HG03135 (cell line): Measurements from ENCODE around the gene MIEF2.
A peak's percentile ranks its signal among the peaks of the same experiment; 100 is the strongest.
"Not testable (repeated sequence)": the region's sequence is repeated elsewhere in the genome, so short reads cannot be mapped to it uniquely, and the experiment has no call there.

Source experiments
- ATAC-seq: cut with Tn5 transposase; IDR thresholded peaks from one replicate; pipeline ENCODE4 v1.9.1; 2021; ENCODE audit warnings: mild to moderate bottlenecking, moderate library complexity; ENCODE audit not compliant: unreplicated experiment

Gene MIEF2

GRCh38 chr17:18260332-18261145 lies at the start of gene MIEF2:
TSS of gene MIEF2 (plus strand) at chr17:18260662. CDS start at chr17:18262721, 2,059 bp downstream.
- ATAC-seq = peak; percentile 80

- no peak for ATAC-seq
Observed at GRCh38 chr17:18213666-18214270, 46.7 kb upstream of the MIEF2 start.

GRCh38 chr17:18216906-18217305 lies 43.6 kb upstream of the MIEF2 start:
- ATAC-seq = not testable (repeated sequence)

GRCh38 chr17:18217412-18218015 lies 42.9 kb upstream of the MIEF2 start:
- no peak for ATAC-seq

GRCh38 chr17:18218756-18219415 lies 41.6 kb upstream of the MIEF2 start:
- no peak for ATAC-seq

- ATAC-seq = no peak
Observed at GRCh38 chr17:18224053-18224386, 36.4 kb upstream of the MIEF2 start.

- ATAC-seq = no peak
Observed at GRCh38 chr17:18224387-18225120, 35.9 kb upstream of the MIEF2 start.

- peak; percentile 86 for ATAC-seq
Observed at GRCh38 chr17:18225121-18225641, 35.3 kb upstream of the MIEF2 start, which contains the start of gene LLGL1. TSS of gene LLGL1 (plus strand) at chr17:18225635. CDS start at chr17:18225683, 48 bp downstream.

GRCh38 chr17:18225642-18226283 lies 34.7 kb upstream of the MIEF2 start:
- peak; percentile 7 for ATAC-seq

- no peak for ATAC-seq
Observed at GRCh38 chr17:18226284-18226945, 34.0 kb upstream of the MIEF2 start.

- ATAC-seq = no peak
Observed at GRCh38 chr17:18227635-18228034, 32.8 kb upstream of the MIEF2 start.

GRCh38 chr17:18228176-18228682 lies 32.2 kb upstream of the MIEF2 start:
- no peak for ATAC-seq

GRCh38 chr17:18229254-18229653 lies 31.2 kb upstream of the MIEF2 start:
- ATAC-seq = no peak

- no peak for ATAC-seq
Observed at GRCh38 chr17:18229771-18230170, 30.7 kb upstream of the MIEF2 start.

GRCh38 chr17:18230288-18231141 lies 29.9 kb upstream of the MIEF2 start:
- ATAC-seq = no peak

GRCh38 chr17:18231164-18231563 lies 29.3 kb upstream of the MIEF2 start:
- ATAC-seq = no peak

GRCh38 chr17:18233803-18234518 lies 26.5 kb upstream of the MIEF2 start:
- ATAC-seq = no peak
